Measurements from ENCODE around the gene CST9. TPM values are rescaled to one million over a fixed set of nuclear protein-coding genes. Genes with fewer than 3 reads are reported as not detected.

The CST9 gene
- total and polyA plus RNA-seq, 2 of the 13 experiments (the other 11 are each of a cell fraction or from before 2014, with no cell fraction given), result 0.07 TPM; not detected in 1

GRCh38 chr20:23629017-23629541 lies 23.4 kb upstream of the CST9 start (continued):
- TF ChIP-seq PAXIP1 (CRISPR knock-in tag; conservative IDR thresholded peaks at IDR 0.05) (peak; percentile 93), PATZ1 (CRISPR knock-in tag; IDR thresholded peaks at IDR 0.05) (peak; percentile 87), RFXANK (CRISPR knock-in tag; IDR thresholded peaks at IDR 0.05) (peak; percentile 84), ZNF619 (CRISPR knock-in tag; IDR thresholded peaks at IDR 0.05) (peak; percentile 80; the same call in 1 of the 2 replicates), ZFX (CRISPR knock-in tag; IDR thresholded peaks at IDR 0.05; ENCODE audit: low read depth) (peak; percentile 56), ZNF431 (CRISPR knock-in tag; IDR thresholded peaks at IDR 0.05; ENCODE audit: borderline replicate concordance, low read depth) (peak; percentile 83; the same call in 1 of the 2 replicates), SCMH1 (CRISPR knock-in tag; IDR thresholded peaks at IDR 0.05; ENCODE audit: borderline replicate concordance) (no peak), GLI4 (CRISPR knock-in tag; IDR thresholded peaks at IDR 0.05; ENCODE audit: borderline replicate concordance) (peak; percentile 82; the same call in 1 of the 2 replicates), HBP1 (CRISPR knock-in tag; IDR thresholded peaks at IDR 0.05; ENCODE audit: low read depth) (peak; percentile 68; the same call in 1 of the 2 replicates), TEF (CRISPR knock-in tag; IDR thresholded peaks at IDR 0.05) (no peak), RNF2 (conservative IDR thresholded peaks at IDR 0.05; ENCODE audit: low read depth) (peak; percentile 97), KDM5B (CRISPR knock-in tag; IDR thresholded peaks at IDR 0.05; ENCODE audit: borderline replicate concordance) (peak; percentile 87), CBX1 (IDR thresholded peaks at IDR 0.05; ENCODE audit: low read depth) (no peak), ZNF550 (CRISPR knock-in tag; IDR thresholded peaks at IDR 0.05; ENCODE audit: borderline replicate concordance) (no peak), SP1 (IDR thresholded peaks at IDR 0.05) (no peak), SP1 (CRISPR knock-in tag; IDR thresholded peaks at IDR 0.05) (no peak; the same call in 1 of the 2 replicates)
- TF ChIP-seq, protein P1, sequence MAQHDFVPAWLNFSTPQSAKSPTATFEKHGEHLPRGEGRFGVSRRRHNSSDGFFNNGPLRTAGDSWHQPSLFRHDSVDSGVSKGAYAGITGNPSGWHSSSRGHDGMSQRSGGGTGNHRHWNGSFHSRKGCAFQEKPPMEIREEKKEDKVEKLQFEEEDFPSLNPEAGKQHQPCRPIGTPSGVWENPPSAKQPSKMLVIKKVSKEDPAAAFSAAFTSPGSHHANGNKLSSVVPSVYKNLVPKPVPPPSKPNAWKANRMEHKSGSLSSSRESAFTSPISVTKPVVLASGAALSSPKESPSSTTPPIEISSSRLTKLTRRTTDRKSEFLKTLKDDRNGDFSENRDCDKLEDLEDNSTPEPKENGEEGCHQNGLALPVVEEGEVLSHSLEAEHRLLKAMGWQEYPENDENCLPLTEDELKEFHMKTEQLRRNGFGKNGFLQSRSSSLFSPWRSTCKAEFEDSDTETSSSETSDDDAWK (CRISPR knock-in tag; IDR thresholded peaks at IDR 0.05), result no peak
- TF ChIP-seq, protein P2, sequence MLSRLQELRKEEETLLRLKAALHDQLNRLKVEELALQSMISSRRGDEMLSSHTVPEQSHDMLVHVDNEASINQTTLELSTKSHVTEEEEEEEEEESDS (CRISPR knock-in tag; IDR thresholded peaks at IDR 0.05; ENCODE audit: borderline replicate concordance), result peak; percentile 87; the same call in 1 of the 2 replicates
- TF ChIP-seq, protein P3, sequence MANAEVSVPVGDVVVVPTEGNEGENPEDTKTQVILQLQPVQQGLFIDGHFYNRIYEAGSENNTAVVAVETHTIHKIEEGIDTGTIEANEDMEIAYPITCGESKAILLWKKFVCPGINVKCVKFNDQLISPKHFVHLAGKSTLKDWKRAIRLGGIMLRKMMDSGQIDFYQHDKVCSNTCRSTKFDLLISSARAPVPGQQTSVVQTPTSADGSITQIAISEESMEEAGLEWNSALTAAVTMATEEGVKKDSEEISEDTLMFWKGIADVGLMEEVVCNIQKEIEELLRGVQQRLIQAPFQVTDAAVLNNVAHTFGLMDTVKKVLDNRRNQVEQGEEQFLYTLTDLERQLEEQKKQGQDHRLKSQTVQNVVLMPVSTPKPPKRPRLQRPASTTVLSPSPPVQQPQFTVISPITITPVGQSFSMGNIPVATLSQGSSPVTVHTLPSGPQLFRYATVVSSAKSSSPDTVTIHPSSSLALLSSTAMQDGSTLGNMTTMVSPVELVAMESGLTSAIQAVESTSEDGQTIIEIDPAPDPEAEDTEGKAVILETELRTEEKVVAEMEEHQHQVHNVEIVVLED (CRISPR knock-in tag; IDR thresholded peaks at IDR 0.05; ENCODE audit: borderline replicate concordance), result peak; percentile 56; the same call in 1 of the 2 replicates

Data from HepG2 (cell line).